ENCODE data around the gene LRRC42.

Gene LRRC42, protein sequence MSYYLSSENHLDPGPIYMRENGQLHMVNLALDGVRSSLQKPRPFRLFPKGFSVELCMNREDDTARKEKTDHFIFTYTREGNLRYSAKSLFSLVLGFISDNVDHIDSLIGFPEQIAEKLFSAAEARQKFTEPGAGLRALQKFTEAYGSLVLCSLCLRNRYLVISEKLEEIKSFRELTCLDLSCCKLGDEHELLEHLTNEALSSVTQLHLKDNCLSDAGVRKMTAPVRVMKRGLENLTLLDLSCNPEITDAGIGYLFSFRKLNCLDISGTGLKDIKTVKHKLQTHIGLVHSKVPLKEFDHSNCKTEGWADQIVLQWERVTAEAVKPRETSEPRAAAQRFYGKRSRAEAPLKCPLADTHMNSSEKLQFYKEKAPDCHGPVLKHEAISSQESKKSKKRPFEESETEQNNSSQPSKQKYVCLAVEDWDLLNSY

GRCh38 chr1:53946252-53947171, at the start of gene LRRC42:
TSS of gene LRRC42 (plus strand) at chr1:53946350. CDS start at chr1:53952000, 5,650 bp downstream.
- DNase-seq = no peak

DNA sequence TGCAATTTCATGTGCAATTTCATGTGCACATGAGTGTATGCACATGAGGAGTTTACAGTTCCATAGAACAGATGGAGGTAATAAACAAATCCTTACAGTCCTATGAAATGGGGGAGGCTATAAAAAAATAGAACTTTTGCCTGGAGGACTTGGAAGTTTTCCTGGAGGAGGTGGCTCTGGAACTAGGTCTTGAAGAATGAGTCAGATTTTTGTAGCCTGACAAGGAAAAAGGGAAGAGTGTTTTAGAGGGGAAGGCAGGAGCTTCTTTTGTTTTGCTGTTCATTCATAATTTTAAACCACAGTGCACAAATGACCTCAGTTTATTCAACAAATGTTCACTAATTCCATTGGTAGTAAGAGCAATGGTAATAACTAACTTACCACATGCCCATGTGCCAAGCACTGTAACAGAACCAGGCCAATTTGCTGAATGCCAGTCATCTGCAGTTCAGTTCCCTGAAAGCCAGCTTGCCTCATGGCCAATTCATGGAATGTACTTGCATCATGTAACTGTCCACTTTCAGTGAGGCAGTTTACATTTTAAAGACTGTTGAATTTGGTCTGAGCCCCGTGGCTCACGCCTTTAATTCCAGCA, 49.4 kb upstream of the LRRC42 start:
- DNase-seq = no peak

DNA sequence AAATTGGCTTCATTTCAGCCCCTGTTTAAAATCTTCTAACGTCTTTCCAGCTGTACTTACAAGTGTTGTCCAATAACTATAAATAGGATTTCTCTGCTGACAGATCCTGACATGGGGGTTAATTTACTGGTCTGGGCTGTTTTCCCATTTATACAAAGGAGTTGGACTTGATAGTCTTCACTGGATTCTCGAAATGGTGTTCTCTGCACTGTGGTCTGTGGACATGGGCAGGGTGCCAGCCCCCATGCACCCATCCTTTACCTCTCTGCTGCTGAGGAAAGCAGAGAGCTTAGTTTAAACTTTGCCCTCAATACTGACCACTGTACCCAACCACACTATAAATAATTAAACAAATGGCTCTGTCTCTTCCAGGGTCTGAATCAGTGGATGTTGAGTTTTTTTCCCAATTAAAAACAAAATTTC, 46.9 kb upstream of the LRRC42 start:
- DNase-seq = no peak

- DNase-seq = no peak
Observed at GRCh38 chr1:53899708-53900107, 46.4 kb upstream of the LRRC42 start.

DNA sequence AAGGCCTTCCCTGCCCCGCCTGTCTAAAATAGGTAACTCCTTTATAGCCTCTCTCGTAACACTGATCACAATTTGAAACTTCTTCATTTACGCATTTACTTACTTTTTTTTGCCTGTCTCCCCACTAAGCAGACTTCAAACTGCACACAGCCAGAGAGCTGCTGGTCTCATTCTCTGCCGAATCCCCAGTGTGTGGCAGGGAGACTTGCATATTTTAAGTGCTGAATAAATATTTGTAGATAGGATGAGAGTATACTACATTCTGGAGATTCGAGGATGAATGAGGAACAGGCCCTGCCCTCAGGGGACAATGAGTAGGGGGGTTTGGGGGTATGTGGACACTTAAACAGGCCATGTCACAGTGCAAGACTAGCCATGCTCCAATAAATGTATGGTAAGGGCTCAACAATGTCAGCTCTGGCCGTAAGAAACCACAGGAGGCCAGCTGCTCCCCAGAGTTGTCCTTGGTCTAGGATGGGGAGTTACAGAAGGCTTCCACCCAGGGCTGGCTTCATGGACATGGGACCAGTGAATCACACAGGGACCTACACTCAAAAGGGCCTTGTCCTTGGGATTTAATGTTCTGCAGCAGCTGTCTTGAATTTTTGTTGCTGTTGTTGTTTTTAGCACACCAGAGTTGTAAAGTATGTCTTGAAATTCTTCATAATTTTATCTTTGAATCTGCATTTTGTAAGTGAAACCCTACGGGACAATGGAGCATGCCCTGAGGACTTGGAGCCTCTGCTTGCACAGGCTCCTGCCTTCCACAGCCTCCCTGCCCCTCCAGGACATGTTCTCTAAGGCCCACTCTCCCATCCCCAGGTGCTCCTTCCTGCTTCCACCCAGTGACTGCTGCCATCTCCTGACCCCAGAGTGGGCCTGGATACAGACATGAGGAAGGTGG, 43.7 kb upstream of the LRRC42 start:
- DNase-seq = no peak

GRCh38 chr1:53905509-53905908, 40.6 kb upstream of the LRRC42 start:
- DNase-seq = no peak

DNA sequence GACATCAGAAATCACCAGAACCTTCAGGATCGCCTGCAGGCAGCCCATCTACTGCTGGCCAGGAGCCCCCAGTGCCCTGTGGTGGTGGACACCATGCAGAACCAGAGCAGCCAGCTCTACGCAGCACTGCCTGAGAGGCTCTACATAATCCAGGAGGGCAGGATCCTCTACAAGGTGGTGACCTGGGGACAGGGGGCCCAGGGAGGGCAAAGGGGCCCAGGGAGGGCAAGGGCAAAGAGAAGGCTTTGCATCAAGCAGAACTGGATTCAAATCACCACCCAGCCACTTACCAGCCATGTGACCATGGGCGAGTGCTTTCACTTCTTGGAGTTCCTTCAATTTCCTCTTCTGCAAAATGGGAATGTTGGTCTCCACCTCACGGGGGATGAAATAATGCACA, 40.0 kb upstream of the LRRC42 start:
- DNase-seq = no peak

- no peak for DNase-seq
Observed at GRCh38 chr1:53909946-53910345, 36.2 kb upstream of the LRRC42 start.

- DNase-seq = no peak
Observed at GRCh38 chr1:53911442-53911841, 34.7 kb upstream of the LRRC42 start.

GRCh38 chr1:53913352-53914033, 32.7 kb upstream of the LRRC42 start:
- no peak for DNase-seq

DNA sequence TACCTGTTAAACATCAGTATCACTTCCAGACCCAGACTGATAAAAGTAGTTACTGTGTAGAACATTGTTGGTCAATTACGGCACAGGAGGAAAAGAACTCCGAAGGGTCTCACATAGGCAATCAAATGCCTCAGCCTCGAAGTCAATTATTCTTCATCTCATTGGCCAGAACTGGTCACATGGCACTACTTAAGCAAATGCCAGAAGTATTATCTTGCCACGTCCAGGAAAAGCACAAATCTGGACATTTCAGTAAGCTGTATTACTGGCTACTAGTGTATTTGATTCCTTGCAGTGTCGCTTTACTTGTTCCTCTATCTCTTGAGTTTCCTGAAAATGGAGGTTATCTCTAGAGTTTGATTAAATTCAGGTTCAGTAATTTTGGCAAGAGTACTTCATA, 27.8 kb upstream of the LRRC42 start:
- DNase-seq = no peak

- no peak for DNase-seq
Observed at GRCh38 chr1:53919675-53920066, 26.5 kb upstream of the LRRC42 start.

DNA sequence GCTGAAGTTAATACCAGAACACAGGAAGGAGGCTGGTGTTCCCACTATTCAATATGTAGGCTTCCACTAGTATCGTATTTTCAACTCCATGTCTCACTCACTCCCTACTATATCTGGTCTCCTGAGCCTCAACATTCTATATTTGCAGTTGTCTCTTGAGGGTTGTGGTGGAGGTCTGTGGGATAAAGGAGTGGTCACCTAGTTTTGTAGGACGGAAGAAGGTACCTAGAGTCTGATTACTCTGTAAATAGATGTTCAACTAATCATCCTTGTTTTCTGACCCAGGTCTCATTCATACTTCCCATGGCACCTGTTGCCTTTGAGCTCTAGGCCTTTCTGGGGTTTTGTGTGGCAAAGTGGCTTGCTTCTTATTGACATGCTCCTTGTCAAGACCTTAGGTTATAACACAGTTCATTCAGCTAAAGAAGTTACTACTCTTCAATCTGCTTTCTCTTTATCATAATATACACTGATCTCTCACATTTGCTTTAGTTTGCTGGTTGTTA, 18.7 kb upstream of the LRRC42 start:
- no peak for DNase-seq

- peak in 1 of 2 experiments; percentile 0 for DNase-seq
Observed at GRCh38 chr1:53929246-53929960, 16.7 kb upstream of the LRRC42 start.

DNA sequence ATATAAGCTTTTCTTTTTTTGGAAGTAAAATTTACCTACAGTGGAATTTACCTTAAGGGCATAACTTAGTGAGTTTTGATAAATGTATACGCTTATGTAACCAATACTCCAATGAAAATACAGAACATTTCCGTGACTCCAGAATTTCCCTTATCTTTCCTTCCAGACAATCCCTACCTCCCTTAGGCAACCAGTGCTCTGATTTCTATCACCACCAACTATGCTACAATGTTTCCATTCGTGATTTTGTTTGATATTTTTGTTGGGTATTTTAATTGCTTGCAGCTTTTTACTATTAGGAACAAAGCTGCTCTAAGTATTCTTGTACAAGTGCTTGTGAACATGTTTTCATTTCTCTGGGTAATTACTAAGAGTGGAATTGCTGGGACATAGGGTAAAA, 15.2 kb upstream of the LRRC42 start:
- no peak for DNase-seq

GRCh38 chr1:53931523-53931922, 14.6 kb upstream of the LRRC42 start:
- DNase-seq = no peak

DNA sequence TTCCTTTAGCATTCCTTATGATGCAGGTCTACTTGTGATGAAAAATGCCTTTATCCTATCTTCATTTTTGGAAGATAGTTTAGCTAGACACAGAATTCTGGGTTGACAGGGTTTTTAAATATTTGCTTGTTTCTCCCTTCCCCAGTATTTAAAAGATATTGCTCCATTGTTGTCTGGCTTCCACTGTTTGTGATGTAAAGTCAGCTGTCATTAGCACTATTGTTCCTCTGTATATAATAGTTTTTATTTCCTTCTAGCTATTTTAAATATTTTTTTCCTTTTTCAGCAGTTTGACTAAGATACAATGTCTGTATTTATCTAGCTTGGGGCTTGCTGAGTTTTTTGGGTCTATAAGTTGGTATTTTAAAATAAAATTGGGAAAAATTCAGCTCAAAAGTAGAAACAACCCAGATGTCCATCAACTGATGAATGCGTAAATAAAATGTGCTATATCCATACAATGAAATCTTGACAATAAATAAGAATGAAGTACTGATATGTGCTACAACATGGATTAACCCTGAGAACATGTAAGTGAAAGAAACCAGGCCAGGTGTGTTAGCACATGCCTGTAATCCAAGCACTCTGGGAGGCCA, 11.9 kb upstream of the LRRC42 start:
- DNase-seq = no peak

DNA sequence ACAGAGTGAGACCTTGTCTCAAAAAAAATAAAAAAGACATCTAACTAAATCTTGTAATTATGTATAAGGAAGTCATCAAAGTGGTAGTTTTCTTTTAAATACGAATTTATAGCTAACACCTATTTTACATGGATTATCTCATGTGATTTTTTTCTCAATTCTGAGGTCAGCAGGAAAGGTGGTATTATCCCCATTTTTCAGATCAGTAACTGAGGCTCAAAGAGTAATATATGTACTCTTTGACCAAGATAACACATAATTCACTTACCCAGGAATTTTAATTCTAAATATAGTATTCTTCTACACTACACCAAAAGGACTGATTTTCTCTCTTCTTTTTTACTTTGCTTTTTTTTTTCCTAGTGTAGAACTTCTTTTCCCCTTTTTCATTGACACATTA, 9.7 kb upstream of the LRRC42 start:
- no peak for DNase-seq

DNA sequence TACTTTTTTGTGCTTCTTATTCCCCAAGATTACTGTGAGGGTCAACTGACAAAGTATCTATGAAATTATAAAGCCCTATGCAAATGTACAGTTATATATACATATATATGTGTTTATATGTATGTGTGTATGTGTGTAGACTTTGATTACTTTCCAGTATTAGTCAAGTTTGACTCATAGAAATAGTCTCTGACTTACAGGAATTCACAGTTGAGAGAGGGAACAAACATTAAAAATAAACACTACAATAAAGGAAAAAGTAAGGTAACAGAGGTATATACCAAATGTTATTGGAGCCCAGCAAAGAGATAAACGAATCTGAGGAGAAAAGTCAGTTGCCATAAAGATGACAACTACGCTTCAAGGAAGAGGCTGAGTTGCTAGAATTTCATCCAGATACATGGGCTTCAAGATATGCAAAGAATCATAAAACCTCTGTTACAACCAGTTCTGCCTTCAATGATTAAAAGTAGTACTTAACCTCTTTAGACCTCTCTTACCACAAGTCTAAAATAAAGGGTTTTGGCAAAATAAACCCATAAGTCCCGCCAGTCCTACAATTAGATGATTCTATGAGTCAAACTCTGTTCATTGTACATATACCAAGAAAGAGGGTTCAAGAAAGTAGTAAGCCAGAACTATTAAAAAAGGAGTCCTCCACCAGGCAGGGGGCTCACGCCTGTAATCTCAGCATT, 7.9 kb upstream of the LRRC42 start:
- no peak for DNase-seq
